GM21529 (cell line): ENCODE data around the gene ENPP7.

Experiments
- ATAC-seq: cut with Tn5 transposase; IDR thresholded peaks from one replicate; pipeline ENCODE4 v1.9.1; 2021; ENCODE audit not compliant: unreplicated experiment

ENPP7 gene

GRCh38 chr17:79730769-79731483 lies at the start of gene ENPP7:
Gene ENPP7 (plus strand): TSS chr17:79730943. CDS start chr17:79731140, 197 bp downstream.
- no peak for ATAC-seq

- ATAC-seq = no peak
Observed at GRCh38 chr17:79681101-79681621, 49.6 kb upstream of the ENPP7 start.

GRCh38 chr17:79681628-79682261 lies 49.0 kb upstream of the ENPP7 start:
- ATAC-seq = no peak

GRCh38 chr17:79683365-79683764 lies 47.4 kb upstream of the ENPP7 start:
- no peak for ATAC-seq

- ATAC-seq = no peak
Observed at GRCh38 chr17:79684132-79684985, 46.4 kb upstream of the ENPP7 start.

- no peak for ATAC-seq
Observed at GRCh38 chr17:79685121-79685520, 45.6 kb upstream of the ENPP7 start.

GRCh38 chr17:79686476-79686875 lies 44.3 kb upstream of the ENPP7 start:
- no peak for ATAC-seq

- no peak for ATAC-seq
Observed at GRCh38 chr17:79690466-79690865, 40.3 kb upstream of the ENPP7 start.

GRCh38 chr17:79690988-79691836 lies 39.5 kb upstream of the ENPP7 start:
- ATAC-seq = no peak

GRCh38 chr17:79691931-79692330 lies 38.8 kb upstream of the ENPP7 start:
- ATAC-seq = no peak

GRCh38 chr17:79693419-79693818 lies 37.3 kb upstream of the ENPP7 start:
- ATAC-seq = no peak

- no peak for ATAC-seq
Observed at GRCh38 chr17:79695293-79695790, 35.4 kb upstream of the ENPP7 start.

- no peak for ATAC-seq
Observed at GRCh38 chr17:79695797-79696609, 34.7 kb upstream of the ENPP7 start.

GRCh38 chr17:79696610-79696982 lies 34.1 kb upstream of the ENPP7 start:
- ATAC-seq = no peak

GRCh38 chr17:79698146-79698846 lies 32.4 kb upstream of the ENPP7 start:
- ATAC-seq = no peak

- no peak for ATAC-seq
Observed at GRCh38 chr17:79699386-79700036, 31.2 kb upstream of the ENPP7 start.

- no peak for ATAC-seq
Observed at GRCh38 chr17:79700592-79700991, 30.2 kb upstream of the ENPP7 start.

GRCh38 chr17:79702034-79702433 lies 28.7 kb upstream of the ENPP7 start:
- ATAC-seq = no peak
